Esophagus squamous epithelium (tissue), 5 donors: ENCODE data around the gene ID3. TPM values are rescaled to one million over a fixed set of nuclear protein-coding genes. Genes with fewer than 3 reads are reported as not detected.

ENCODE experiments used
- DNase-seq: peaks from one replicate; lab custom pipeline; 2025; lab: John Stamatoyannopoulos, UW
- H3K27ac ChIP-seq, 4 donors: fragments of 200-600 bp; sonication (generic); one replicate each; pipeline ENCODE4 v1.5.1; 2016 to 2019; ENCODE audit warnings: mild to moderate bottlenecking in 1 of 4
- H3K27me3 ChIP-seq, 4 donors: fragments of 200-600 bp; sonication (generic); 1 replicate in 3 of 4; 2 replicates in 1 of 4; pipeline versions ENCODE4 v1.5.1 to v1.6.0; 2017 to 2021; ENCODE audit warnings: antibody characterized with exemption in 1 of 4
- H3K36me3 ChIP-seq, 3 donors: fragments of 200-600 bp; sonication (generic); one replicate each; pipeline ENCODE4 v1.5.1; 2016 to 2019
- H3K4me1 ChIP-seq, 3 donors: fragments of 200-600 bp; sonication (generic); one replicate each; pipeline ENCODE4 v1.5.1; 2017 to 2019
- H3K4me3 ChIP-seq, 4 donors: fragments of 200-600 bp; sonication (generic); 1 replicate in 3 of 4; 2 replicates in 1 of 4; pipeline ENCODE4 v1.5.1; 2016 to 2019; ENCODE audit warnings: mild to moderate bottlenecking in 2 of 4, moderate library complexity in 1 of 4
- H3K9me3 ChIP-seq, 3 donors: fragments of 200-600 bp; sonication (generic); one replicate each; pipeline ENCODE4 v1.5.1; 2016 to 2019
- POLR2A ChIP-seq, 4 donors: fragments of 450-650 bp; IDR thresholded peaks; one replicate each; pipeline ENCODE4 v1.6.1; 2017; ENCODE audit warnings: antibody characterized with exemption in 4 of 4, mild to moderate bottlenecking in 4 of 4, moderate library complexity in 3 of 4
- WGBS, 2 donors: methylation state at CpG; one replicate each; pipeline ENCODE4 v1.1.5; 2018; 5-methylcytosine and 5-hydroxymethylcytosine counted together
- intact Hi-C: fragments of 100-400 bp; cut with DNase I; formaldehyde crosslinking; loops from one replicate; pipeline ENCODE4 v1.15.0; 2022
- total RNA-seq, 4 donors: library from RNA; depleted of rRNA; stranded (reverse); fragments of >200 nt; gene quantifications; one replicate each; pipeline ENCODE4 v1.1.0, GENCODE V29; 2016
- TF ChIP-seq, protein P1 (sequence below), 6 experiments: fragments of 450-650 bp in 4 of 6; fragments of 200-600 bp in 2 of 6; sonication (generic) in 2 of 6; IDR thresholded peaks; one replicate each; pipeline ENCODE4 v1.5.1; 2016 to 2019; ENCODE audit warnings: antibody characterized with exemption in 6 of 6, mild to moderate bottlenecking in 4 of 6, moderate library complexity in 4 of 6
- donor health status: DM: yes; HTN: yes; CAD: no.

Gene ID3
- total RNA-seq, 4 donors from 2014 or later: 12.6 to 62.9 (median 37.5) TPM

DNA sequence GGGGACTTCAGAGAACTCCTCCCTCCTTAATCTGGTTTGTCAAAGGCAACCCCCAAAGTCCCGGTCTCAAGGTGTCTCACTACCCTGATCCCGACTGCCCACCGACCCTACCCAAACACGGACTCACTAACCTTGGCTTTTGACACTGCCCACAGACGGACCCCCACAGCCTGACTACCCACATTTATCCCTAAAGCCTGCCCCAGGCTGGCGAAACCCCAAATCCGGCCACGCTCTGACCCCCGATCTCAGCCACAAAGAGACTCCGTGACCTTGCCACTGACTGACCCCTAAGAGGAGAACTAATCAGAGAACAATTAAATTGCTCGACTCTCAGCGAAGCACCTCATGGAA lies 5.2 kb downstream of the ID3 start:
- no peaks in the 10 kb centered on the region for H3K27me3 ChIP-seq
- intact Hi-C loops: no loop called here
- H3K4me3 ChIP-seq: peak overlapping the region; percentile 42 to 82 (median 74)
- H3K4me1 ChIP-seq: peaks cover 24 to 56% (median 41%) of the 10 kb centered on the region in 3 donors
- TF ChIP-seq, protein P1, sequence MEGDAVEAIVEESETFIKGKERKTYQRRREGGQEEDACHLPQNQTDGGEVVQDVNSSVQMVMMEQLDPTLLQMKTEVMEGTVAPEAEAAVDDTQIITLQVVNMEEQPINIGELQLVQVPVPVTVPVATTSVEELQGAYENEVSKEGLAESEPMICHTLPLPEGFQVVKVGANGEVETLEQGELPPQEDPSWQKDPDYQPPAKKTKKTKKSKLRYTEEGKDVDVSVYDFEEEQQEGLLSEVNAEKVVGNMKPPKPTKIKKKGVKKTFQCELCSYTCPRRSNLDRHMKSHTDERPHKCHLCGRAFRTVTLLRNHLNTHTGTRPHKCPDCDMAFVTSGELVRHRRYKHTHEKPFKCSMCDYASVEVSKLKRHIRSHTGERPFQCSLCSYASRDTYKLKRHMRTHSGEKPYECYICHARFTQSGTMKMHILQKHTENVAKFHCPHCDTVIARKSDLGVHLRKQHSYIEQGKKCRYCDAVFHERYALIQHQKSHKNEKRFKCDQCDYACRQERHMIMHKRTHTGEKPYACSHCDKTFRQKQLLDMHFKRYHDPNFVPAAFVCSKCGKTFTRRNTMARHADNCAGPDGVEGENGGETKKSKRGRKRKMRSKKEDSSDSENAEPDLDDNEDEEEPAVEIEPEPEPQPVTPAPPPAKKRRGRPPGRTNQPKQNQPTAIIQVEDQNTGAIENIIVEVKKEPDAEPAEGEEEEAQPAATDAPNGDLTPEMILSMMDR (IDR thresholded peaks at IDR 0.05): no peak
- no peak for TF ChIP-seq POLR2A (IDR thresholded peaks at IDR 0.05)
- H3K36me3 ChIP-seq: no peaks in the 10 kb centered on the region
- DNase-seq: no peak
- no peaks in the 10 kb centered on the region for H3K9me3 ChIP-seq
- WGBS, 2 donors: 28 to 38% methylated on average over 6 to 11 of the region's 12 CpGs
- H3K27ac ChIP-seq: peak overlapping the region; percentile 88 to 93 (median 90)

DNA sequence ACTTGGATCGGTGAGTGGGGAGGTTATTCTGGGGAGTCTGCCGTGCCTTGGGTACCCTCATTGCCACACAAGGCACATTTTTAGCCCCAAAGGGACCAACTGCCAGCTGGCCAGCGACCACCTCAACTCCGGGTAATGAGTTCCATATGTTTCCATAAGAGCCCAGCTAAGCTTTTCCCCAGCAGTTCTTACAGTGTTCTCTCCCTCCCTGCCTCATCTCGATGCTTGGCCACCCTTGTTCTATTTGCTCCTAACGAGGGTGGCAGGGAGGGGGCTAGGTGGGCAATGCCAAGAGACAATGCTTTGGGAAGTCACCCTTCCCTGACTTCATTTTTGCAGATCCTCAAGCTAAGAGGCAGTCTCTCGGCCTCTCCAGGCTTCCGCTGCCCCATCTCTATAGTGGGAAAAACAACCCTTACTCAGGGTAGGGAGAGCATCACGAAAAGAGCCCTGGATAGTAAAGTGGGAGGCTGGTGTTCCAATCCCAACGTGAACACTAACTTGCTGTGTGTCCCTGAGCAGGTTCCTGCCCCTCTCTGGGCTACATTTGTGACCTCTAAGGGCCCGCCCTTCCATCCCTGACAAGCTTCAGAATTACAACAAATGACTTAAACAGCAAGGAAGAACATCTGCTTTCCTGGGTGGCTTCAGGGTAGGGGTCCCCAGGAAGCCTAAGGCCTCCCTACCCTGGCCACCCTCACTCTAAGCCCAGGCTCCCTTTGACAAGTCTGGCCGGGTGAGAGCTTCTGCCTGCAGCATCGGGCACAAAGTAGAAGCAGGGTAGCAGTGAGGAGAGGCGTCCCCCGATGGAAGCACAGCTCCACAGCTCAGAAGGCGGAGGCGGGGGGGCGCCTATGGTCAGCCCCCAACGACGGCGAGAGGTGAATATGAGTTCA lies 5.8 kb downstream of the ID3 start:
- WGBS, 2 donors: 64 to 81% methylated on average over 10 to 14 of the region's 21 CpGs
- peak overlapping the region; percentile 88 to 93 (median 90) for H3K27ac ChIP-seq
- peaks cover 24 to 56% (median 40%) of the 10 kb centered on the region in 3 donors for H3K4me1 ChIP-seq
- peak overlapping the region in 2 of 4 donors; percentile 72 to 82 for H3K4me3 ChIP-seq
- DNase-seq: no peak
- H3K36me3 ChIP-seq: no peaks in the 10 kb centered on the region
- H3K9me3 ChIP-seq: no peaks in the 10 kb centered on the region
- intact Hi-C loops: no loop called here
- TF ChIP-seq POLR2A (IDR thresholded peaks at IDR 0.05): no peak
- TF ChIP-seq, protein P1 (IDR thresholded peaks at IDR 0.05): no peak
- H3K27me3 ChIP-seq: no peaks in the 10 kb centered on the region

DNA sequence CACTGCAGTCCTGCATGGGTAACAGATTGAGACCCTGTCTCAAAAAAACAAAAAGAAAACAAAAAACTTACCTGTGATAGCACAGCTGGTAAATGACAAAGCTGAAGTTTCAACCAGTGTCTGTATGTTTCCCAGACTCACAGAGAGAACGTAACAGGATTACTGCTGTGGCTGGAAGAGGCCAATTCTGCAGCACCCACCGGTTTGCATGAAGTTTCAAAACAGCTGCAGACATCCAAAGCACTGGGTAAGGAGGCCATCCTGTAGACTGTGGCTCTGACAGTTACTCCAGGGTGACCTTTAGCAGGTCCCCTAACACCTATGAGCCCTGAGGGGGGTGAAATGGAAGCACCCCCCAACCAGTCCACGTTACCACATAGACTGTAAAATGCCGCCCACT lies 7.5 kb downstream of the ID3 start:
- no peaks in the 10 kb centered on the region for H3K27me3 ChIP-seq
- intact Hi-C loops: no loop called here
- whole genome bisulfite sequencing, 2 donors: 80 to 82% methylated on average over 3 to 4 of the region's 4 CpGs
- no peaks in the 10 kb centered on the region for H3K36me3 ChIP-seq
- no peak overlapping the region for H3K4me3 ChIP-seq
- DNase-seq: no peak
- peaks cover 14 to 42% (median 24%) of the 10 kb centered on the region in 3 donors for H3K4me1 ChIP-seq
- H3K9me3 ChIP-seq: no peaks in the 10 kb centered on the region
- H3K27ac ChIP-seq: no peak overlapping the region
- TF ChIP-seq, protein P1 (IDR thresholded peaks at IDR 0.05): no peak
- TF ChIP-seq POLR2A (IDR thresholded peaks at IDR 0.05): no peak

DNA sequence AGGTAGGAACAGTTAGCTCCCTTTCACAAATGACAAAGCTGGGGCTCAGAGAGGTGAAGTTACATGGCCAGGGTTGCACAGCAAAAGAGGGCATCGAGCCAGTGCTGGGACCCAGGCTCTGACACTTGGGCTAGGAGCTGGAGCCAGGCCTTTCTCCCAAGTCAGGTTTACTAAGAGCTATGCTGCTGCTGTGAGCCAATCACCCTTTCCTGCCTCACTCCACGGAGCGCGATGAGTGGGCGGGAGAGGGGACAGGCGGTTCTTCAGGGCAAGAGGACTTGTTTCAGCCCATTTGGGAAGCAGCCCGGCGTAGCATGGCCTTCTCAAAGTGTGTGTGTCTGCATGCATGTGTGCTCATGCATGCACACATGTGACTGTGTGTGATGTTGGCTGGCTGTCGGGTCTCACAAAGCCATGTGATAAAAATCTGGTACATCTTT lies 10.6 kb downstream of the ID3 start:
- no peak for DNase-seq
- intact Hi-C loops: no loop called here

More for the DNA sequence above, 10.6 kb downstream of the ID3 start:
- no peak overlapping the region for H3K4me3 ChIP-seq
- TF ChIP-seq POLR2A (IDR thresholded peaks at IDR 0.05): no peak
- TF ChIP-seq, protein P1 (IDR thresholded peaks at IDR 0.05): no peak
- peak overlapping the region in 1 of 4 donors; percentile 28 for H3K27ac ChIP-seq
- 17 to 45% methylated on average over 3 to 8 of the region's 9 CpGs for WGBS, 2 donors
- H3K27me3 ChIP-seq: no peaks in the 10 kb centered on the region
- no peaks in the 10 kb centered on the region for H3K36me3 ChIP-seq
- H3K9me3 ChIP-seq: no peaks in the 10 kb centered on the region
- H3K4me1 ChIP-seq: peaks cover 0 to 24% (median 4%) of the 10 kb centered on the region in 3 donors
